IMR-90 (cell line): ENCODE measurements around the gene KITLG. TPM values are rescaled to one million over a fixed set of nuclear protein-coding genes. Genes with fewer than 3 reads are reported as not detected.

Experiments
- ATAC-seq: fragments of 200-7000 bp; cut with Tn5 transposase; 2 replicates; pipeline ENCODE4 v1.9.1; 2020; ENCODE audit warnings: low read depth, mild to moderate bottlenecking, moderate library complexity
- BruUV-seq: library from RNA; stranded (reverse); fragments of 400-500 nt; replicated peaks from 2 replicates; lab custom pipeline; 2021; lab: Mats Ljungman, UMichigan
- CTCF ChIA-PET: fragments of 300-600 bp; formaldehyde crosslinking; extraction: SDS; loops from one replicate; lab custom pipeline; 2021; ENCODE audit warnings: antibody characterized with exemption; lab: Yijun Ruan, JAX
- POLR2A ChIA-PET: fragments of 300-600 bp; sonication (Branson Sonifier 250); formaldehyde crosslinking; loops from one replicate; lab custom pipeline; 2022; ENCODE audit warnings: antibody characterized with exemption; ENCODE audit not compliant: unreplicated experiment; lab: Charles Lee
- DNase-seq: peaks from one replicate; pipeline ENCODE4 v3.0.0; 2013
- H2AFZ ChIP-seq: replicated peaks from 2 replicates; pipeline ENCODE3; 2013; ENCODE audit warnings: low read length, mild to moderate bottlenecking; ENCODE audit not compliant: poor library complexity
- H2AK5ac ChIP-seq: 2 replicates; pipeline ENCODE4 v1.6.1; 2013; ENCODE audit warnings: low read depth, low read length, inconsistent platforms
- H2AK9ac ChIP-seq: replicated peaks from 2 replicates; pipeline ENCODE3; 2013; ENCODE audit warnings: mild to moderate bottlenecking, low read depth, low read length, moderate library complexity; ENCODE audit not compliant: poor library complexity
- H2BK120ac ChIP-seq: 2 replicates; pipeline ENCODE4 v1.6.1; 2013; ENCODE audit warnings: low read depth, low read length, inconsistent platforms
- H2BK15ac ChIP-seq: 3 replicates; pipeline ENCODE4 v1.6.1; 2013; ENCODE audit warnings: low read depth, low read length, inconsistent platforms
- H2BK20ac ChIP-seq: 2 replicates; pipeline ENCODE4 v1.6.1; 2013; ENCODE audit warnings: low read depth, mild to moderate bottlenecking, inconsistent platforms, low read length, moderate library complexity
- H2BK5ac ChIP-seq: 2 replicates; pipeline ENCODE4 v1.6.1; 2013; ENCODE audit warnings: mild to moderate bottlenecking, low read depth, low read length, inconsistent platforms; ENCODE audit not compliant: poor library complexity, severe bottlenecking
- H3K14ac ChIP-seq: replicated peaks from 2 replicates; pipeline ENCODE4 v1.6.1; 2013; ENCODE audit warnings: low read depth, low read length, inconsistent platforms
- H3K18ac ChIP-seq: 2 replicates; pipeline ENCODE4 v1.6.1; 2013; ENCODE audit warnings: low read depth, low read length, control low read depth
- H3K23ac ChIP-seq: 2 replicates; pipeline ENCODE4 v1.6.1; 2013; ENCODE audit warnings: low read depth, low read length, inconsistent platforms
- H3K27ac ChIP-seq: 2 replicates; pipeline ENCODE4 v1.5.1; 2013; ENCODE audit warnings: mild to moderate bottlenecking, control low read depth, low read length; ENCODE audit not compliant: insufficient read depth
- H3K27me3 ChIP-seq: 2 replicates; pipeline ENCODE4 v1.6.1; 2013; ENCODE audit warnings: low read length; ENCODE audit not compliant: control insufficient read depth, insufficient read depth
- H3K36me3 ChIP-seq: 2 replicates; pipeline ENCODE4 v1.6.1; 2013; ENCODE audit warnings: low read length, mixed read lengths; ENCODE audit not compliant: control insufficient read depth, insufficient read depth
- H3K4ac ChIP-seq: 2 replicates; pipeline ENCODE4 v1.6.1; 2013; ENCODE audit warnings: low read depth, low read length, inconsistent platforms
- H3K4me1 ChIP-seq: 2 replicates; pipeline ENCODE4 v1.6.1; 2013; ENCODE audit warnings: low read length, mixed read lengths; ENCODE audit not compliant: control insufficient read depth, insufficient read depth
- H3K4me2 ChIP-seq: 2 replicates; pipeline ENCODE4 v1.6.1; 2013; ENCODE audit warnings: low read depth, mild to moderate bottlenecking, control low read depth, low read length, moderate library complexity
- H3K4me3 ChIP-seq: 2 replicates; pipeline ENCODE4 v1.5.1; 2013; ENCODE audit warnings: low read depth, mild to moderate bottlenecking, control low read depth, low read length, moderate library complexity; ENCODE audit not compliant: insufficient read depth
- H3K56ac ChIP-seq: 2 replicates; pipeline ENCODE4 v1.6.1; 2013; ENCODE audit warnings: low read length, inconsistent platforms; ENCODE audit not compliant: insufficient read depth; ENCODE audit errors: extremely low read depth
- H3K79me1 ChIP-seq, 2 experiments: 2 replicates each; pipeline ENCODE4 v1.6.1; 2013; ENCODE audit warnings: low read length in 2 of 2, inconsistent platforms in 1 of 2, low read depth in 1 of 2
- H3K9ac ChIP-seq: 2 replicates; pipeline ENCODE4 v1.6.1; 2013; ENCODE audit warnings: low read depth, low read length, control low read depth
- H3K9me1 ChIP-seq: 2 replicates; pipeline ENCODE4 v1.6.1; 2013; ENCODE audit warnings: low read length, inconsistent platforms; ENCODE audit not compliant: insufficient read depth
- H3K9me3 ChIP-seq: 2 replicates; pipeline ENCODE4 v1.6.1; 2013; ENCODE audit warnings: low read length; ENCODE audit not compliant: control insufficient read depth, insufficient read depth
- H4K20me1 ChIP-seq: 2 replicates; pipeline ENCODE4 v1.6.1; 2013; ENCODE audit warnings: low read length, inconsistent platforms; ENCODE audit not compliant: insufficient read depth
- H4K5ac ChIP-seq: 2 replicates; pipeline ENCODE4 v1.6.1; 2013; ENCODE audit warnings: mild to moderate bottlenecking, low read depth, low read length, control low read depth
- H4K8ac ChIP-seq, 2 experiments: 2 replicates each; pipeline ENCODE4 v1.6.1; 2013; ENCODE audit warnings: low read depth in 2 of 2, low read length in 2 of 2, control low read depth in 1 of 2, inconsistent platforms in 1 of 2
- H4K91ac ChIP-seq: 2 replicates; pipeline ENCODE4 v1.6.1; 2013; ENCODE audit warnings: low read depth, low read length, inconsistent platforms; ENCODE audit not compliant: insufficient read depth
- CEBPB ChIP-seq: IDR thresholded peaks from 2 replicates; pipeline ENCODE4 v1.6.1; 2012; ENCODE audit warnings: low read depth, low read length, improper control_type of control experiment
- CHD1 ChIP-seq: IDR thresholded peaks from 2 replicates; pipeline ENCODE4 v1.6.1; 2012; ENCODE audit warnings: low read depth, low read length, improper control_type of control experiment
- FOS ChIP-seq: fragments of 150-350 bp; IDR thresholded peaks from 2 replicates; pipeline ENCODE4 v1.6.1; 2016; ENCODE audit warnings: low read depth, low read length
- MAZ ChIP-seq: IDR thresholded peaks from 2 replicates; pipeline ENCODE4 v1.6.1; 2012; ENCODE audit warnings: low read depth, mild to moderate bottlenecking, low read length, improper control_type of control experiment, moderate library complexity, borderline replicate concordance
- NFE2L2 ChIP-seq: fragments of 150-350 bp; IDR thresholded peaks from 2 replicates; pipeline ENCODE4 v1.6.1; 2016; ENCODE audit warnings: low read depth, mild to moderate bottlenecking, low read length
- RAD21 ChIP-seq: IDR thresholded peaks from 2 replicates; pipeline ENCODE4 v1.6.1; 2012; ENCODE audit warnings: low read length, improper control_type of control experiment
- RCOR1 ChIP-seq: IDR thresholded peaks from 2 replicates; pipeline ENCODE4 v1.6.1; 2012; ENCODE audit warnings: mild to moderate bottlenecking, low read length, improper control_type of control experiment; ENCODE audit not compliant: insufficient replicate concordance
- USF2 ChIP-seq: fragments of 150-350 bp; IDR thresholded peaks from 2 replicates; pipeline ENCODE4 v1.6.1; 2017; ENCODE audit warnings: mild to moderate bottlenecking, antibody characterized with exemption, low read length, low read depth
- WGBS, 2 experiments: methylation state at CpG; one replicate each; pipeline versions ENCODE4 v1.1.5 to v1.1.7; 2013; ENCODE audit warnings: missing lambda C conversion rate in 2 of 2; ENCODE audit not compliant: insufficient read length in 1 of 2; ENCODE audit errors: extremely low coverage in 2 of 2; 5-methylcytosine and 5-hydroxymethylcytosine counted together
- dilution Hi-C: fragments of 300-500 bp; cut with HindIII; formaldehyde crosslinking; loops from one replicate; pipeline ENCODE4 v1.14.3; 2018; ENCODE audit warnings: low sequenced_read_pairs; ENCODE audit not compliant: unreplicated experiment
- in situ Hi-C: fragments of 300-500 bp; cut with MboI; formaldehyde crosslinking; loops from 3 replicates; pipeline ENCODE4 v1.14.3; 2019; ENCODE audit warnings: low sequenced_read_pairs, inconsistent platforms, mixed read lengths
- intact Hi-C: fragments of 100-400 bp; cut with micrococcal nuclease; formaldehyde crosslinking; loops from 2 replicates; pipeline ENCODE4 v1.10.0; 2022
- polyA plus RNA-seq, 3 experiments: library from polyadenylated mRNA; depleted of rRNA; stranded (reverse); fragments of >200 nt; gene quantifications; 2 replicates each; pipeline ENCODE4 v1.2.3, GENCODE V29; 2012; ENCODE audit warnings: low replicate concordance in 1 of 3
- total RNA-seq: library from RNA; depleted of rRNA; stranded (reverse); fragments of >200 nt; gene quantifications from 2 replicates; pipeline ENCODE4 v1.2.3, GENCODE V29; 2012
- TF ChIP-seq, protein P1 (sequence below): fragments of 150-350 bp; IDR thresholded peaks from 2 replicates; pipeline ENCODE4 v1.6.1; 2016; ENCODE audit warnings: low read depth, mild to moderate bottlenecking, low read length, moderate library complexity, borderline replicate concordance

KITLG gene
- total and polyA plus RNA-seq, 2 of the 4 experiments (the other 2 are of a cell fraction): 14.5 to 87.5 TPM

- no peak for ATAC-seq
- TF ChIP-seq CHD1 (no peak), MAZ (no peak), NFE2L2 (no peak), FOS (no peak), RAD21 (no peak), CEBPB (no peak), USF2 (no peak), RCOR1 (no peak)
- TF ChIP-seq, protein P1, sequence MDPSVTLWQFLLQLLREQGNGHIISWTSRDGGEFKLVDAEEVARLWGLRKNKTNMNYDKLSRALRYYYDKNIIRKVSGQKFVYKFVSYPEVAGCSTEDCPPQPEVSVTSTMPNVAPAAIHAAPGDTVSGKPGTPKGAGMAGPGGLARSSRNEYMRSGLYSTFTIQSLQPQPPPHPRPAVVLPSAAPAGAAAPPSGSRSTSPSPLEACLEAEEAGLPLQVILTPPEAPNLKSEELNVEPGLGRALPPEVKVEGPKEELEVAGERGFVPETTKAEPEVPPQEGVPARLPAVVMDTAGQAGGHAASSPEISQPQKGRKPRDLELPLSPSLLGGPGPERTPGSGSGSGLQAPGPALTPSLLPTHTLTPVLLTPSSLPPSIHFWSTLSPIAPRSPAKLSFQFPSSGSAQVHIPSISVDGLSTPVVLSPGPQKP: no peak
- no TSS peak for BruUV-seq
- Histone ChIP-seq H2BK120ac (no peak overlapping the region), H3K4me3 (no peak overlapping the region), H3K18ac (no peak overlapping the region), H2BK15ac (no peak overlapping the region), H2AK9ac (no peak overlapping the region), H3K14ac (no peak overlapping the region), H2AFZ (no peak overlapping the region), H3K23ac (no peak overlapping the region), H3K9ac (no peak overlapping the region), H3K56ac (no peak overlapping the region), H3K4me2 (no peak overlapping the region), H3K4ac (no peak overlapping the region), H4K8ac (no peak overlapping the region), H3K27me3 (no peaks in the 10 kb centered on the region), H3K79me1 (no peaks in the 10 kb centered on the region), H2AK5ac (no peak overlapping the region), H4K20me1 (no peaks in the 10 kb centered on the region), H3K36me3 (no peaks in the 10 kb centered on the region), H3K27ac (no peak overlapping the region), H2BK20ac (no peak overlapping the region), H4K91ac (no peak overlapping the region), H2BK5ac (no peak overlapping the region), H3K9me3 (no peaks in the 10 kb centered on the region; the same call in 1 of the 2 replicates), H4K5ac (no peak overlapping the region), H3K4me1 (no peaks in the 10 kb centered on the region; the same call in 1 of the 2 replicates), H3K9me1 (no peaks in the 10 kb centered on the region)
- intact Hi-C loops: no loop called here
- DNase-seq: no peak
- dilution Hi-C loops: no loop called here
- in situ Hi-C loops: no loop called here
- ChIA-PET CTCF (no interaction called here), POLR2A (no interaction called here)
- WGBS, 2 experiments: 100% methylated on average over 1 of the region's 1 CpG; no CpG with 5 or more reads in 1 of the 2 experiments
These were observed 37.1 kb upstream of the KITLG start for GRCh38 chr12:88617352-88617751.
